GM19238 (cell line): ENCODE measurements around the gene GZF1.
A peak's percentile ranks its signal among the peaks of the same experiment; 100 is the strongest.

Experiments used
- DNase-seq: peaks from one replicate; pipeline ENCODE4 v3.0.0; 2011; ENCODE audit warnings: low spot score; ENCODE audit not compliant: insufficient read length

GZF1 gene

GRCh38 chr20:23407781-23408464, 45.9 kb downstream of the GZF1 start:
- DNase-seq = no peak

- no peak for DNase-seq
Observed at GRCh38 chr20:23408957-23409356, 47.0 kb downstream of the GZF1 start.

- no peak for DNase-seq
Observed at GRCh38 chr20:23409800-23410199, 47.8 kb downstream of the GZF1 start.

DNA sequence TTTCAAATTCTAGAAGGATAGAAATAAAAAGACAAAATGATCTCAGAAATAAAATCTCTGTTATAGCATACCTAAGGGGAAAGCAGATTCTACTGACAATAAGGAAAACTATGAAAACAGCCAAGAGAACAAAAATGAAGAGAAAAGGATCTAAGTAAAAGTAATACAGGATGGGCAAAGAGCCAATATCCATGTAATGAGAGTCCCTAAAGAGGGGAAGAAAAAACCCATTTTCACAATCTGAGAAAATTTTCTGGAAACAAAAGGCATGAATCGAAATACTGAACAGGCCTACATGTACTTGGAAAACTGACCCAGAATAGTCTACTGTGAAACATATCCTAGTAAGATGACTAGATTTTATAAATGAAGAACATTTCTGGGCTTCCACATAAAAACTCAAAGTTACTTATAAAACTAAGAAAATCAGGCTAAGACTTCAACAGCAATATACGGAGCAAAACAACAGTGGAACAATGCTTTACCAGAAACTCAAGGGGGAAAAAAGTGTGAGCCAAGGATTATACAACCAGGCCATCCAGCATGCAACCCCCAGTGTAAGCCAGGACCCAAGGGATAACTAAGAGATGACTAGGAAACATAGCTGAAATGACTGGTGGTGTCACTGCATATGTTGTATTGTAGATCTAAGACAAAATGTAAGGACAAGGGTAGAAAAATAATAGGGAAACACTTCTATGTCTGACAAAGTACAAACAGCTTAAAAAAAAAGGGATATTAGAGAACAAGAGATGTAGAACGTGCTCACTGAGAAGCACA, 49.1 kb downstream of the GZF1 start:
- DNase-seq = no peak

DNA sequence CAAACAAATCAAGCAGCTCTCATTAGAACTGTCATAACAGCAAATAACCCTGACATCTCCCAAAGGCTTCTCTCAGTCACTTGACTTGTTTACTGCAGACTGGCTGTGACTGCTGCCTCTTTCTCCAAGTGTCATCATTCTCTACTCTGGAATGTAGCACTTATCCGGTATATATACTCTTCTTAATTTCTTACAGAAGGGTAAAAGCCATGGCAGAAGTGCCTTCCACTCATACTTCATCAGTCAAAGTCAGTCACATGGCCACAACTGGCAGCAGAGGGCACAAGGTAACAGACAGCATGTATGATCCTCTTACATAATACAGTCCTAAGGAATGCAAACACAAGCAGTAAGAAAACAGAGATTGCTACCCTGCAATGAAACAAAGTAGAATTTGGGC, 50.0 kb downstream of the GZF1 start:
- no peak for DNase-seq

DNA sequence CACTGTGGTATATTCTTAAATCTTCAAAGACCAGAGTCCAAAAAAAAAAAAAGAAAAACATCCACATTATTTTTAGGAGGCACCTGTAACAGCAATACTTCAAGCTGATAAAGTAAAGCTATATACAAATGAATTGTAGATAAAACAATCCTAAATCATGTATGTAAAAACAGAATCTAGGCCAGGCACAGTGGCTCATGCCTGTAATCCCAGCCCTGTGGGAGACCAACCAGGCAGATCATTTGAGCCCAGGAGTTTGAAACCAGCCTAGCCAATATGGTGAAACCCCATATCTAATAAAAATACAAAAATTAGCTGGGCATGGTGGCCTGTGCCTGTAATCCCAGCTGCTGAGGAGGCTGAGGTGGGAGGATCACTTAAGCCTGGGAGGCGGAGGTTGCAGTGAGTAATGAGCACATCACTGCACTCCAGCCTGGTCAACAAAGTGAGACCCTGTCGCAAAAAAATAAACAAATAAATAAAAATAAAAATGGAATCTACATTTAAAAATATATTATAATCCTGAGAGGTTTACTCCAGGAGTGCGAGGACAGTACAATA, 52.0 kb downstream of the GZF1 start:
- no peak for DNase-seq

DNA sequence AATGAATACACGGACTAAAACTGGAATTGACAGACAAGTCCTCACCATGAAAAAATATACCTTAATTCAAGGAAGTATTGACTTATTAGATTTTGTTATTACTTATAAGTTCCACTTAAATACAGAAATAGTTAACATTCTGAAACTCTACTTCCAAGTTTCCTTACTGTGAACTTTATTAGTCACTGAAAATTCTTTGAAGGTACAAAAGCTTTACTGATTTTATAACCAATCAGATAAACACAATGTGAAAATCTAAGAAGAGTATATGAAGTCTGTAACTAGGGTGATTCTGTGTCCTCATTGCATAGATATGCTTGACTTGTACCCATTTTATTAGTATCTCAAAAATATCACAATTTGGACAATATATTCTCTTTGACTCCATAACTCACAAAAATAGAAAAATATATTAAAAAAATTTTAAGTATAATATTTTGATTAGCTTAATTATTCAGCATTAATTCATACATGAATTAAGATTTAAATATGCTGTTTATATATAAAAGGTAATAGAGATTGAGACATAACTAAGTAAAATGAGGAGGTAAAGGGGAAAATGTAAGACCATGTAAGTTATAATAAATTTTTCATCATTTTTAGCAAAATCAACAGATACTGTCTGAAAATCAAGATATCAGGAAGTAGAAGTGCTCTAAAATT, 52.7 kb downstream of the GZF1 start:
- no peak for DNase-seq

- no peak for DNase-seq
Observed at GRCh38 chr20:23415555-23415954, 53.6 kb downstream of the GZF1 start.

DNA sequence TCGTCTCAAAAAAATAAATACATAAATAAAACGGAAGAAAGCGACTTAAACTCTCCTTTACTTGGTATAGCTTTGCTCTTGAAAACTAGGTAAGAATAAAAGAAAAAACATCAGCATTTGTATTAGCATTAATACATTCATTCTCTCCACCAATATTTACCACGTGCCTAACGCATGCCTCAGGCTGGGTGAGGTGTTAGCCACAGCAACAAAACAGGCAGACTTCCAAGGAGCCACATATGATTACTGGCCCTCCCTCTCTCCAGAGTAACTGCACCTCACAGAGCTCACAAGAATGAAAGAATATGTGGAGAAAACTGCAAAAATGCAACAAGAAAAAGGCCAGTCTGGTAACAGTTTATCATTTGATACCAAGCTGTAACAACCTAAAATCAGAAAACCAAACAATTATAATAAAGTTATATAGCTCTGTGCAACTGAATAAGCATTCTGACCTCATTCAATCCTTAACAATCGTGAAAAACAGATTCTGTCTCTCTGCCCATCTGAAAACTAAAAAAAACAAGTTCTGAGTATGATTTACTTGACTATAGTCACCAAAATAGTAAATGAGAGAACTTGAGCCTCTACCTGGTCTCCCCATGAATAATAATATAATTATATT, 54.1 kb downstream of the GZF1 start:
- DNase-seq = no peak

DNA sequence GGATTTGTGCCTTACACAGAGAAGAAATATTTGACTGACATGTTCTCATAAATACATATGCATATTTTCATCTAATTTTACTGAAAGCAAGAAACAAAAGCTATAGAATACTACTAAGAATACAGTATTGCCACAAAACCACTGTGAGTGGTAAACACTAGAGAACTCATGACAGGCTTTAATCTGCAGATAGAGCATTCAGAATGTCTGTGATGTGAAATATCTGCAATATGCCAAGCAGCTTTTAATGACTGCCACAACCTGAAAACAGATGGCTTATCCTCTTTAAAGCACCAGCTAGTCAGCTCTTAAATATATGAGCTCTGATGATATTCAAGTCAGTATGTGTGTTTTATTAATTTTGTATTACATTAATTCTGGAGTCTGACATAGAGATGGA, 55.9 kb downstream of the GZF1 start:
- DNase-seq = no peak

GRCh38 chr20:23419657-23419994, 57.6 kb downstream of the GZF1 start:
- DNase-seq = no peak

DNA sequence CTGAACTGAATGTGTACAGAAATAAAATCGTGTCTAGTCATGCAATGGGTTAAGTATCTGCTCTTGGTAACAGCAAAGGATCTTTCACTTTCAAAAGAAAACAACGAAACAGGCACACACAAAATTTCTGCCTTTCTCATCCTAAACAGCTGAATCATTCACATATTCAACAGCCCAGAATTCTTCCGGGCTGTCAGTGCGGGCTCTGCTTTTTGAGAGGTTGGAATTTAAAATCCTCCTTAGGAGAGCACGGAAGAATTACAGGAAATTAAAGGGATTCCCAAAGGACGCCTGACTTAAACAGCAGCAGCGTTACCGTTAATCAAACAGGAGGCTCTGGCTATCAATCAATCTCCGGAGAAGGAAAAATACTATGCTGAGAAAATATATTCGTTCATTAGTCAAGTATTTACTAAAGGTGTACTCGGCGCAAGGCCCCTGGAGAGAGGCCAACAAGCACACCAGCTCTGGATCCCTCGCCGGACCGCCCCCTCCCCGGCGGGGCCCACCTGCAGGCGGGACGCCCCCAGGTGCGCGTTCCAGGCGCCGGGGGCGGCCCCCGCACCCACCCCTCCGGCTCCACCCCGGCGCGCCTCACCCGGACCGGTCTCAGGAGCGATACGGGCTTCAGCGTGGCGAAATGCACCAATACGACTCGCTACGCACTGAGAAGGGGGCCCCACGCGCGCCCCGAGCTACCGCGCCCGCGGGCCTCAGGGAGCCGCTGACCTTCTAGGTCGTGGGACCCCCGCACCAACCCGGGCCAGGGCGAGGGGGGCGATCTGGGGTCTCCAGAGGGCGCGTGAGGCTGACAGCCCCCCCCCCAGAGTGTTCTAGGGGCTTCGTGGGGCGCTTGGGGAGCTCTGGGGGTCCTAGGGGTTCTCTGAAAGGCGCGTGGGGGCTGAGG, 58.3 kb downstream of the GZF1 start:
- DNase-seq = peak; percentile 29

GRCh38 chr20:23420943-23421931, 59.3 kb downstream of the GZF1 start, which contains the start of gene NAPB:
Gene NAPB, minus strand, starts transcription at chr20:23421488. Its CDS starts 86 bp downstream, at chr20:23421402.
- peak; percentile 91 for DNase-seq
